Measurements from ENCODE around the gene KCTD19.

The KCTD19 gene

DNA sequence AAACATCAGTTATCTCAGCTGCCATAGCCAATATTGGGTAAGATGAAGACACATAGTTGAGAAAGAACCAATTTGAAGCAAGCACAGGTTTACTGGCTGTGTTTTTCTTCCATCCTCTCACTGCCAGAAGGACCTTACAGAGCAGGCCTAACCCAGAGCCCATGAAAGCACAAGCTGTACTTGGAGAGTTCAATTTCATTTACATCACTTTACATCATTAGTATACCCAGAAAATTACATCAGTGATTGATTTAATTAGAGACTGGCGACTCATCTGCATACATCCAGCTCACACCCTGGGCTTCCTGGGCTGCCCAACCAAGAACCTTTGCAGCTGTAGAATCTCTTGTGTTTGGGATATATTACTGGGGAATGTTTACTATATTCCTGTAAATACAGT is 23.8 kb upstream of the KCTD19 start:
- no peaks in the 10 kb centered on the region for H3K9me3 ChIP-seq (ENCODE audit: control insufficient read depth, low read length)
- no CpG with 5 or more reads among the region's 1 CpG for WGBS, 2 experiments (ENCODE audit: insufficient coverage in 2 of 2)
- no peaks in the 10 kb centered on the region for H3K4me1 ChIP-seq (ENCODE audit: control insufficient read depth, insufficient read depth, low read length, poor library complexity, severe bottlenecking)
- no peaks in the 10 kb centered on the region for H3K36me3 ChIP-seq (ENCODE audit: control insufficient read depth, insufficient read depth, low read length)
- H3K4me3 ChIP-seq (ENCODE audit: extremely low read depth, insufficient read depth, low read length, poor library complexity, severe bottlenecking) = no peak overlapping the region
- H3K27ac ChIP-seq (ENCODE audit: low read depth, low read length, severe bottlenecking) = no peak overlapping the region

DNA sequence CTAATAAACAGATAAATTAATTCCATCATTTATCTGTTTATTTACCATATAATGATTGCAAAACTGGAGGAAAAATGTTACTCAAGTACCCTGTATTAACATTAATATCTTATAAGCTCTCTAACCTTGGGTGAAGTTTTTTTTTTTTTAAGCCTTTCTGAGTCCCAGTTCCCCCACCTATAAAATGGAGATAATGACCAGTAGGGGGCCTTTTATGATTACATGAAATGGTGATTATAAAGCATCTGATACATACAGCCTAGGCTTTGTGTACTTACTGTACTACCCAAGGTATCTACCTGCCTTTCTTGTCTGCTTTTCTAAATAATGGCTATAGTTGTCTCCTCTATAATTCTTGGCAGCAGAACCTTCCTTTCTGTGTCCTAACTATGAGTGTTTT is 22.6 kb upstream of the KCTD19 start:
- H3K36me3 ChIP-seq (ENCODE audit: control insufficient read depth, insufficient read depth, low read length) = no peaks in the 10 kb centered on the region

GRCh38 chr16:67346341-67346740 is 19.8 kb upstream of the KCTD19 start:
- WGBS, 2 experiments (ENCODE audit: insufficient coverage in 2 of 2) = no CpG with 5 or more reads among the region's 3 CpGs
- no peak overlapping the region for H3K27ac ChIP-seq (ENCODE audit: low read depth, low read length, severe bottlenecking)
- no peak overlapping the region for H3K4me3 ChIP-seq (ENCODE audit: extremely low read depth, insufficient read depth, low read length, poor library complexity, severe bottlenecking)
- no peaks in the 10 kb centered on the region for H3K4me1 ChIP-seq (ENCODE audit: control insufficient read depth, insufficient read depth, low read length, poor library complexity, severe bottlenecking)
- no peaks in the 10 kb centered on the region for H3K36me3 ChIP-seq (ENCODE audit: control insufficient read depth, insufficient read depth, low read length)
- H3K9me3 ChIP-seq (ENCODE audit: control insufficient read depth, low read length) = no peaks in the 10 kb centered on the region

More for the DNA sequence above, 22.6 kb upstream of the KCTD19 start:
- no peaks in the 10 kb centered on the region for H3K4me1 ChIP-seq (ENCODE audit: control insufficient read depth, insufficient read depth, low read length, poor library complexity, severe bottlenecking)
- no peak overlapping the region for H3K4me3 ChIP-seq (ENCODE audit: extremely low read depth, insufficient read depth, low read length, poor library complexity, severe bottlenecking)
- no peaks in the 10 kb centered on the region for H3K9me3 ChIP-seq (ENCODE audit: control insufficient read depth, low read length)
- H3K27ac ChIP-seq (ENCODE audit: low read depth, low read length, severe bottlenecking) = no peak overlapping the region

DNA sequence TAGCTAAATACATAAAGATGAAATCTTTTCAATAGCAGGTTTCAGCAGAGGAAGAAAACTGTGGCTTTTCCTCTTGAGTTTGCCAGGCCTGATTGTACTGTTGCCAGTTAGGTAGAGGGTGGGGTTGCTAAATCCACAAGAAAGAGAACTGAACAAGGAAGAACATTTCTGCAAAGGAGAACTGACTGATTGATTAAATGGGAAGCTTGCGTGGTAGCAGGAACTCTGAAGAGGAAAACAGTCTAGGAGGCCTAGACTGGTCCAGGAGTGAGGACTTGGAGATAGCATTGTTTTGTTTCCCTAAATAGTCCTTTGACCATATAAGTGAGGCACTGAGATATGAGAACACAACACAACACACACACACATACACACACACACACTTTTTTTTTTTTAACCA is 18.9 kb upstream of the KCTD19 start:
- 67 to 83% methylated on average over 1 of the region's 1 CpG for WGBS, 2 experiments (ENCODE audit: insufficient coverage in 2 of 2)

DNA sequence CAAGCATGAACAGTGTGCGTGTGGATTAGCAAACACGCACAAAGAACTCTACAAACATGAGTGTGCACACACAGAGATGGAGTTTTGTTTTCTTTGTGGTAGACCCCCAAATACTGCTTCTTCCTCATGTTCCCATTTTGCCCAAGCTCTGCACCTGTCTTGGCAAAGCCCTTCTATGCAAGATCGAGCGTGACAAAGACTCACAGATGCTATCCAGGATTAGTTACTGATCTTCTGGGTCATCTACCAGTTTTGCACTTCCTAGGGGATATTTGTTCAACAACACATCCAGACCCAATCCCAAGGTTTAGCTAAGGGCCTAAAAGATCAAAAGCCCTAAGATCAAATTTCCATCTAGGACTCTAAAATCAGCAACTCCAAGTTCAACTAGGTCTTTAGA is 16.1 kb upstream of the KCTD19 start:
- H3K36me3 ChIP-seq (ENCODE audit: control insufficient read depth, insufficient read depth, low read length) = no peaks in the 10 kb centered on the region
- no peaks in the 10 kb centered on the region for H3K4me1 ChIP-seq (ENCODE audit: control insufficient read depth, insufficient read depth, low read length, poor library complexity, severe bottlenecking)
- no peaks in the 10 kb centered on the region for H3K9me3 ChIP-seq (ENCODE audit: control insufficient read depth, low read length)
- 93 to 100% methylated on average over 4 of the region's 4 CpGs for WGBS, 2 experiments (ENCODE audit: insufficient coverage in 2 of 2)
- no peak overlapping the region for H3K4me3 ChIP-seq (ENCODE audit: extremely low read depth, insufficient read depth, low read length, poor library complexity, severe bottlenecking)
- H3K27ac ChIP-seq (ENCODE audit: low read depth, low read length, severe bottlenecking) = no peak overlapping the region

More for the DNA sequence above, 18.9 kb upstream of the KCTD19 start:
- Histone ChIP-seq H3K9me3 (ENCODE audit: control insufficient read depth, low read length) (no peaks in the 10 kb centered on the region), H3K4me3 (ENCODE audit: extremely low read depth, insufficient read depth, low read length, poor library complexity, severe bottlenecking) (no peak overlapping the region), H3K4me1 (ENCODE audit: control insufficient read depth, insufficient read depth, low read length, poor library complexity, severe bottlenecking) (no peaks in the 10 kb centered on the region), H3K27ac (ENCODE audit: low read depth, low read length, severe bottlenecking) (no peak overlapping the region), H3K36me3 (ENCODE audit: control insufficient read depth, insufficient read depth, low read length) (no peaks in the 10 kb centered on the region)

GRCh38 chr16:67341250-67341649 is 14.7 kb upstream of the KCTD19 start:
- H3K9me3 ChIP-seq (ENCODE audit: control insufficient read depth, low read length) = no peaks in the 10 kb centered on the region
- H3K27ac ChIP-seq (ENCODE audit: low read depth, low read length, severe bottlenecking) = no peak overlapping the region
- no peak overlapping the region for H3K4me3 ChIP-seq (ENCODE audit: extremely low read depth, insufficient read depth, low read length, poor library complexity, severe bottlenecking)
- no CpG with 5 or more reads among the region's 3 CpGs for WGBS, 2 experiments (ENCODE audit: insufficient coverage in 2 of 2)
- H3K4me1 ChIP-seq (ENCODE audit: control insufficient read depth, insufficient read depth, low read length, poor library complexity, severe bottlenecking) = no peaks in the 10 kb centered on the region
- H3K36me3 ChIP-seq (ENCODE audit: control insufficient read depth, insufficient read depth, low read length) = no peaks in the 10 kb centered on the region

- H3K4me1 ChIP-seq (ENCODE audit: control insufficient read depth, insufficient read depth, low read length, poor library complexity, severe bottlenecking) = no peaks in the 10 kb centered on the region
- WGBS, 2 experiments (ENCODE audit: insufficient coverage in 2 of 2) = no CpG with 5 or more reads among the region's 2 CpGs
- no peaks in the 10 kb centered on the region for H3K9me3 ChIP-seq (ENCODE audit: control insufficient read depth, low read length)
- H3K4me3 ChIP-seq (ENCODE audit: extremely low read depth, insufficient read depth, low read length, poor library complexity, severe bottlenecking) = no peak overlapping the region
- H3K27ac ChIP-seq (ENCODE audit: low read depth, low read length, severe bottlenecking) = no peak overlapping the region
- no peaks in the 10 kb centered on the region for H3K36me3 ChIP-seq (ENCODE audit: control insufficient read depth, insufficient read depth, low read length)
Measured at GRCh38 chr16:67339453-67339852, 12.9 kb upstream of the KCTD19 start.

DNA sequence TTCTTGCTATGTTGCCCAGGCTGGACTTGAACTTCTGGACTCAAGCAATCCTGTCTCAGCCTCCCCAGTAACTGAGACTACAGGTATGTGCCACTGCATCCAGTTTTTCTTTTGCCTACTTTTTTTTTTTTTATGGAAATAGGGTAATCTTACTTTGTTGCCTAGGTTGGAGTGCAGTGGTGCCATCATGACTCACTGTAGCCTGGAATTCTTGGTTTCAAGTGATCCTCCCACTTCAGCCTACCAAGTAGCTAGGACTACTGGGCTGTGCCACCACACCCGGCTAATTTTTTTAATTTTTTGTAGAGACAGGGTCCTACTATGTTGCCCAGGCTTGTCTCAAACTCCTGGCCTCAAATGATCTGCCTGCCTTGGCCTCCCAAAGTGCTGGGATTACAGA is 10.1 kb upstream of the KCTD19 start:
- Histone ChIP-seq H3K36me3 (ENCODE audit: control insufficient read depth, insufficient read depth, low read length) (no peaks in the 10 kb centered on the region), H3K27ac (ENCODE audit: low read depth, low read length, severe bottlenecking) (no peak overlapping the region), H3K4me3 (ENCODE audit: extremely low read depth, insufficient read depth, low read length, poor library complexity, severe bottlenecking) (no peak overlapping the region), H3K4me1 (ENCODE audit: control insufficient read depth, insufficient read depth, low read length, poor library complexity, severe bottlenecking) (no peaks in the 10 kb centered on the region), H3K9me3 (ENCODE audit: control insufficient read depth, low read length) (no peaks in the 10 kb centered on the region)
- WGBS, 2 experiments (ENCODE audit: insufficient coverage in 2 of 2) = 71 to 86% methylated on average over 1 of the region's 1 CpG

DNA sequence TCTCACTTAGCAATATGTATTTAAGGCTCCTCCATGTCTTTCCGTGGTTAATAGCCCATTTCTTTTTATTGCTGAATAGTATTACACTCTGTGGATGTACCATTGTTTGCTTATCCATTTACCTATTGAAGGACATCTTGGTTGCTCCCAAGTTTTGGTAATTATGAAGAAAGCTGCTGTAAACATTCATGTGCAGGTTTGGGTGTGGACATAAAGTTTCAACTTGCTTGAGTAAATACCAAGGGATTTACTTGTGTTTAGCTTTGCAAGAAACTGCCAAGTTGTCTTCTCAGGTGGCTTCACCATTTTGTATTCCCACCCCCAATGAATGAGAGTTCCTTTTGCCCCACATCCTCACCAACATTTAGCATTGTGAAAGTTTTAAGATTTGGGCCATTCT is 9.6 kb upstream of the KCTD19 start:
- WGBS, 2 experiments (ENCODE audit: insufficient coverage in 2 of 2) = no CpG with 5 or more reads among the region's 1 CpG
- Histone ChIP-seq H3K4me3 (ENCODE audit: extremely low read depth, insufficient read depth, low read length, poor library complexity, severe bottlenecking) (no peak overlapping the region), H3K36me3 (ENCODE audit: control insufficient read depth, insufficient read depth, low read length) (no peaks in the 10 kb centered on the region), H3K4me1 (ENCODE audit: control insufficient read depth, insufficient read depth, low read length, poor library complexity, severe bottlenecking) (no peaks in the 10 kb centered on the region), H3K27ac (ENCODE audit: low read depth, low read length, severe bottlenecking) (no peak overlapping the region), H3K9me3 (ENCODE audit: control insufficient read depth, low read length) (no peaks in the 10 kb centered on the region)

DNA sequence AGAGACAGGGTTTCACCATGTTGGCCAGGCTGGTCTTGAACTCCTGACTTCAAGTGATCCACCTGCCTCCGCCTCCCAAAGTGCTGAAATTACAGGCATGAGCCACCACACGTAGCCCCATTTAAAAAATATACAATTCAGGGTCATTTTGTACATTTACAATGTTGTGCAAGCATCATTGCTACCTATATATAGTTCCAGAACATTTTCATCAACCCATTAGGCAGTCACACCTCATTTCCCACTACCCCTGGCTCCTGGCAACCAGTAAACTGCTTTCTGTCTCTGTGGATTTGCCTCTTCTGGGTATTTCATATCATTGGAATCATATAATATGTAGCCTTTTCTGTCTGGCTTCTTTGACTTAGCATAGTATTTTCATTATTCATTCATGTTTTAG is 6.8 kb upstream of the KCTD19 start:
- Histone ChIP-seq H3K4me3 (ENCODE audit: extremely low read depth, insufficient read depth, low read length, poor library complexity, severe bottlenecking) (no peak overlapping the region), H3K4me1 (ENCODE audit: control insufficient read depth, insufficient read depth, low read length, poor library complexity, severe bottlenecking) (no peaks in the 10 kb centered on the region), H3K36me3 (ENCODE audit: control insufficient read depth, insufficient read depth, low read length) (no peaks in the 10 kb centered on the region), H3K27ac (ENCODE audit: low read depth, low read length, severe bottlenecking) (no peak overlapping the region), H3K9me3 (ENCODE audit: control insufficient read depth, low read length) (no peaks in the 10 kb centered on the region)
- no CpG with 5 or more reads among the region's 2 CpGs for WGBS, 2 experiments (ENCODE audit: insufficient coverage in 2 of 2)

DNA sequence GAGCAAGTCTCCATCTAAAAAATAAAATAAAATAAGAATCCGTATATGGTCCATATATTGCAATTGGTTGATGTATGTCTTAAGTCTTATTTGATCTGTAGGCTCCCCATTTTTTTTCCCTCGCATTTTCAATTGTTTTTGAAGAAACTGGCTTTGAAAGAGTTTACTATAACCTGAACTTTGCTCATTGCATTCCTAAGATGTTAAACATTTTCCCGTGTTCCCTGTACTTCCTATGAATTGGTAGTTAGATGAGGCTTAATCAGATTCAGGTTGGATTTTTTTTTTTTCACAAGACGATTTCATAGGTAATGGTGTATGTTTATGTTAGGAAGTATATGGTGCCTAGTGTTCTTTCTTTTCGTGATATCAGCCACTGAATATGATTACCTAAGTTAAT is 3.4 kb upstream of the KCTD19 start:
- Histone ChIP-seq H3K9me3 (ENCODE audit: control insufficient read depth, low read length) (no peaks in the 10 kb centered on the region), H3K36me3 (ENCODE audit: control insufficient read depth, insufficient read depth, low read length) (no peaks in the 10 kb centered on the region), H3K27ac (ENCODE audit: low read depth, low read length, severe bottlenecking) (no peak overlapping the region), H3K4me1 (ENCODE audit: control insufficient read depth, insufficient read depth, low read length, poor library complexity, severe bottlenecking) (peaks cover 3% of the 10 kb centered on the region), H3K4me3 (ENCODE audit: extremely low read depth, insufficient read depth, low read length, poor library complexity, severe bottlenecking) (no peak overlapping the region)
- 73 to 100% methylated on average over 2 of the region's 5 CpGs for WGBS, 2 experiments (ENCODE audit: insufficient coverage in 2 of 2)

GRCh38 chr16:67327743-67328142 is 1.2 kb upstream of the KCTD19 start:
- Histone ChIP-seq H3K27ac (ENCODE audit: low read depth, low read length, severe bottlenecking) (no peak overlapping the region), H3K36me3 (ENCODE audit: control insufficient read depth, insufficient read depth, low read length) (no peaks in the 10 kb centered on the region), H3K9me3 (ENCODE audit: control insufficient read depth, low read length) (no peaks in the 10 kb centered on the region), H3K4me1 (ENCODE audit: control insufficient read depth, insufficient read depth, low read length, poor library complexity, severe bottlenecking) (peaks cover 3% of the 10 kb centered on the region), H3K4me3 (ENCODE audit: extremely low read depth, insufficient read depth, low read length, poor library complexity, severe bottlenecking) (no peak overlapping the region)
- WGBS, 2 experiments (ENCODE audit: insufficient coverage in 2 of 2) = 92 to 96% methylated on average over 2 of the region's 3 CpGs

Data from mesodermal cell (in vitro differentiated cells).